ENCODE data around the gene PRKG2.

- TF ChIP-seq EZH2 (IDR thresholded peaks at IDR 0.05) (no peak), CTCF (IDR thresholded peaks at IDR 0.05) (no peak)
Observed at GRCh38 chr4:81204571-81204970, 10.5 kb downstream of the PRKG2 start.
